H9 (cell line): ENCODE results near the gene ILK. TPM values are rescaled to one million over a fixed set of nuclear protein-coding genes. Genes with fewer than 3 reads are reported as not detected.
A peak's percentile ranks its signal among the peaks of the same experiment; 100 is the strongest.

Experiments used
- DNase-seq: peaks from one replicate; pipeline ENCODE4 v3.0.0-alpha.2; 2017
- H2AFZ ChIP-seq: one replicate; pipeline ENCODE4 v1.6.1; 2013; ENCODE audit warnings: mild to moderate bottlenecking, low read length, control low read depth, moderate library complexity
- H2AK5ac ChIP-seq: 2 replicates; pipeline ENCODE4 v1.6.1; 2013; ENCODE audit warnings: low read length, control low read depth, mixed read lengths; ENCODE audit not compliant: insufficient read length
- H2BK120ac ChIP-seq: one replicate; pipeline ENCODE4 v1.6.1; 2013; ENCODE audit warnings: low read depth, mild to moderate bottlenecking, low read length, control low read depth, inconsistent platforms; ENCODE audit not compliant: poor library complexity, severe bottlenecking
- H2BK12ac ChIP-seq: 2 replicates; pipeline ENCODE4 v1.6.1; 2013; ENCODE audit warnings: low read length, control low read depth, mixed read lengths, low read depth; ENCODE audit not compliant: insufficient read length
- H2BK15ac ChIP-seq: 2 replicates; pipeline ENCODE4 v1.6.1; 2013; ENCODE audit warnings: low read depth, low read length, control low read depth
- H2BK20ac ChIP-seq: one replicate; pipeline ENCODE4 v1.6.1; 2013; ENCODE audit warnings: low read depth, mild to moderate bottlenecking, low read length, control low read depth, inconsistent platforms; ENCODE audit not compliant: poor library complexity, severe bottlenecking
- H2BK5ac ChIP-seq: 2 replicates; pipeline ENCODE4 v1.6.1; 2013; ENCODE audit warnings: low read length, control low read depth, mixed read lengths; ENCODE audit not compliant: insufficient read length
- H3K14ac ChIP-seq: 2 replicates; pipeline ENCODE4 v1.6.1; 2013; ENCODE audit warnings: low read length, control low read depth; ENCODE audit not compliant: insufficient read depth
- H3K18ac ChIP-seq: 2 replicates; pipeline ENCODE4 v1.6.1; 2013; ENCODE audit warnings: low read depth, mild to moderate bottlenecking, mixed read lengths, low read length, control low read depth; ENCODE audit not compliant: insufficient read length
- H3K23ac ChIP-seq: 2 replicates; pipeline ENCODE4 v1.6.1; 2013; ENCODE audit warnings: low read length, control low read depth, mixed read lengths, low read depth; ENCODE audit not compliant: insufficient read length
- H3K23me2 ChIP-seq: 2 replicates; pipeline ENCODE4 v1.6.1; 2013; ENCODE audit warnings: low read depth, mild to moderate bottlenecking, mixed read lengths, low read length, control low read depth; ENCODE audit not compliant: insufficient read length, poor library complexity, severe bottlenecking
- H3K27ac ChIP-seq: 2 replicates; pipeline ENCODE4 v1.5.1; 2013; ENCODE audit warnings: low read length, control low read depth, mixed read lengths, low read depth; ENCODE audit not compliant: insufficient read length
- H3K27me3 ChIP-seq: 2 replicates; pipeline ENCODE4 v1.6.1; 2013; ENCODE audit warnings: low read length, control low read depth, inconsistent platforms; ENCODE audit not compliant: insufficient read depth
- H3K4ac ChIP-seq: 2 replicates; pipeline ENCODE4 v1.6.1; 2013; ENCODE audit warnings: low read depth, mild to moderate bottlenecking, control low read depth, inconsistent platforms, low read length, moderate library complexity
- H3K4me1 ChIP-seq: 2 replicates; pipeline ENCODE4 v1.6.1; 2013; ENCODE audit warnings: low read length, control low read depth, inconsistent platforms; ENCODE audit not compliant: insufficient read depth
- H3K4me2 ChIP-seq: 2 replicates; pipeline ENCODE4 v1.6.1; 2013; ENCODE audit warnings: low read length, control low read depth, mixed read lengths; ENCODE audit not compliant: insufficient read length, insufficient read depth
- H3K56ac ChIP-seq: 2 replicates; pipeline ENCODE4 v1.6.1; 2013; ENCODE audit warnings: low read depth, mild to moderate bottlenecking, mixed read lengths, low read length, control low read depth; ENCODE audit not compliant: insufficient read length
- H3K79me1 ChIP-seq: 2 replicates; pipeline ENCODE4 v1.6.1; 2013; ENCODE audit warnings: low read depth, mild to moderate bottlenecking, moderate library complexity, low read length, control low read depth, inconsistent platforms; ENCODE audit not compliant: insufficient read depth, poor library complexity, severe bottlenecking
- H3K79me2 ChIP-seq: 2 replicates; pipeline ENCODE4 v1.6.1; 2013; ENCODE audit warnings: low read length, control low read depth, inconsistent platforms; ENCODE audit not compliant: insufficient read depth
- H3K9ac ChIP-seq: 2 replicates; pipeline ENCODE4 v1.6.1; 2013; ENCODE audit warnings: low read length, control low read depth, mixed read lengths; ENCODE audit not compliant: insufficient read length; ENCODE audit errors: extremely low read depth
- H3K9me3 ChIP-seq: one replicate; pipeline ENCODE4 v1.6.1; 2013; ENCODE audit warnings: low read depth, low read length, inconsistent platforms; ENCODE audit not compliant: control insufficient read depth
- H3T11ph ChIP-seq: one replicate; pipeline ENCODE4 v1.6.1; 2013; ENCODE audit warnings: mild to moderate bottlenecking, low read length, control low read depth, inconsistent platforms
- H4K20me1 ChIP-seq: one replicate; pipeline ENCODE4 v1.6.1; 2013; ENCODE audit not compliant: control insufficient read depth, insufficient read length, insufficient read depth
- H4K5ac ChIP-seq: 2 replicates; pipeline ENCODE4 v1.6.1; 2013; ENCODE audit warnings: low read depth, mild to moderate bottlenecking, mixed read lengths, low read length, control low read depth; ENCODE audit not compliant: insufficient read length
- H4K8ac ChIP-seq: replicated peaks from 2 replicates; pipeline ENCODE4 v1.6.1; 2013; ENCODE audit warnings: low read length, control low read depth, mixed read lengths, low read depth; ENCODE audit not compliant: insufficient read length
- H4K91ac ChIP-seq: 2 replicates; pipeline ENCODE4 v1.6.1; 2013; ENCODE audit warnings: low read depth, mild to moderate bottlenecking, moderate library complexity, mixed read lengths, low read length, control low read depth; ENCODE audit not compliant: insufficient read length
- H3K27ac Mint-ChIP-seq, 3 experiments: 2 replicates in 2 of 3; 3 replicates in 1 of 3; pipeline ENCODE4 v1.8.0; 2020 to 2021; ENCODE audit warnings: mixed read lengths in 3 of 3, mild to moderate bottlenecking in 1 of 3, moderate library complexity in 1 of 3
- H3K27me3 Mint-ChIP-seq: 2 replicates; pipeline ENCODE4 v1.8.0; 2021; ENCODE audit warnings: low read depth, mild to moderate bottlenecking, moderate library complexity, mixed read lengths
- H3K36me3 Mint-ChIP-seq, 3 experiments: 2 replicates in 2 of 3; 3 replicates in 1 of 3; pipeline ENCODE4 v1.8.0; 2020 to 2021; ENCODE audit warnings: low read depth in 3 of 3, mixed read lengths in 3 of 3; ENCODE audit not compliant: insufficient read depth in 1 of 3
- H3K4me1 Mint-ChIP-seq, 2 experiments: 2 replicates each; pipeline ENCODE4 v1.8.0; 2020; ENCODE audit warnings: mixed read lengths in 2 of 2
- H3K4me3 Mint-ChIP-seq, 2 experiments: 2 replicates in 1 of 2; 3 replicates in 1 of 2; pipeline ENCODE4 v1.8.0; 2020 to 2021; ENCODE audit warnings: mild to moderate bottlenecking in 2 of 2, mixed read lengths in 2 of 2, moderate library complexity in 1 of 2
- H3K9me3 Mint-ChIP-seq, 2 experiments: 2 replicates in 1 of 2; 3 replicates in 1 of 2; pipeline ENCODE4 v1.8.0; 2020; ENCODE audit warnings: mild to moderate bottlenecking in 2 of 2, mixed read lengths in 2 of 2, moderate library complexity in 1 of 2
- WGBS: extraction: QIAGEN DNeasy Blood & Tissue Kit; methylation state at CpG from one replicate; pipeline ENCODE4 v1.1.7; 2013; ENCODE audit warnings: missing lambda C conversion rate, low lambda C conversion rate, mixed read lengths; ENCODE audit not compliant: insufficient read length; ENCODE audit errors: extremely low coverage; 5-methylcytosine and 5-hydroxymethylcytosine counted together
- total RNA-seq: library from RNA; stranded (reverse); gene quantifications from 2 replicates; pipeline ENCODE4 v1.2.1, GENCODE V29; 2021
- TF ChIP-seq, protein P1 (sequence below): fragments of 200-600 bp; sonication (generic); conservative IDR thresholded peaks from 3 replicates; pipeline ENCODE4 v1.8.0; 2021; ENCODE audit warnings: antibody characterized with exemption, mild to moderate bottlenecking

ILK gene
- total RNA-seq, 1 experiment from 2014 or later, result 100 TPM

DNA sequence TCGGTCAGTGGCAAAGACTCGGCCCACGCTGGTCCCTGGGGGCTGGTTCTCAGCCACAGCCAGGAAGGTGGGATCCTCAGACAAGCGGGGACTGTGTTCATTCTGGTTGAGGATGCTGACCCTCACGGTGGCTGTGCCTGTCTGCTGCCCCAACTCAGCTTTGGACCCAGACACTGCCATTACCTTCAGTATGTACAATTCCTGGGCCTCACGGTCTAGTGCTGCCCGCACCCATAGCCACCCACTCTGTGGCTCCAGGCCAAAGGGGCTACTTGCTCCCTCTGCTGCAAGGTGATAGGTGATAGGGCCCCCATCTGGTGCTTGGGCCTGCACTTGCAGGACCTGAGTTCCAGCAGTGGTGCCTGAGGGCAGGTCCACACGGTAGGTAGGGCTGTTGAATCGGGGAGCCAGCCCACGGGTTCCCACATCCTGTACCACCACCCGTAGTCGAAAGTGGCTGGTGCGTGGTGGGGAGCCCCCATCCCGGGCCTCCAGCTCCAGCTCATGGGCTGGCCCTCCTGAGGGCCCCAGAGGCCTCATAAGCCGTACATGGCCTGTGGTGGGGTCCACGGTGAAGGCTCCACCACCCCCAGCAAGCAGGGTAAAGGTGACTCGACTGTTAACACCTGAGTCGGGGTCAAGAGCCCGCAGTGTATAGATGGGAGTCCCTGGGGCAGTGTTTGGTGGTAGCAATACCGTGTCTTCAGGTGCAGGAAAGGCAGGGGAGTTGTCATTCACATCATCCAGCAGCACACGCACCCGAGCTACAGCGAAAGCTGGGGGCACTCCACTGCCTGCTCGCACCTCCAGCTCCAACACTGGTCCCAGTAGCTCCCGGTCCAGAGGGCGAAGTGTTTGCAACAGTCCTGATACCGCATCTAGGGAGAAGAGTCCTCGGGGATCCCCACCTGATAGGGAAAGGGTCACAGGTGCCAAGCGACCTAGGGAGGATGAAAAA, 28.8 kb downstream of the ILK start:
- Mint-ChIP-seq H3K9me3 (no peaks in the 10 kb centered on the region), H3K27ac (no peak overlapping the region; a peak in 1 of 7 replicates), H3K4me1 (peaks cover 3% of the 10 kb centered on the region in 2 experiments; a peak in 2 of 4 replicates), H3K27me3 (peaks cover 49% of the 10 kb centered on the region), H3K4me3 (no peak overlapping the region), H3K36me3 (peaks cover 2 to 18% (median 8%) of the 10 kb centered on the region in 3 experiments; a peak in 6 of 7 replicates)
- Histone ChIP-seq H2BK20ac (no peak overlapping the region), H4K91ac (no peak overlapping the region), H3T11ph (no peak overlapping the region), H3K56ac (no peak overlapping the region), H4K8ac (no peak overlapping the region), H3K23ac (no peak overlapping the region), H2BK120ac (no peak overlapping the region), H2BK12ac (no peak overlapping the region), H3K14ac (no peak overlapping the region), H3K79me1 (no peaks in the 10 kb centered on the region), H4K20me1 (no peaks in the 10 kb centered on the region), H3K27ac (no peak overlapping the region), H3K9me3 (no peaks in the 10 kb centered on the region), H2BK5ac (no peak overlapping the region), H3K23me2 (peaks cover 9% of the 10 kb centered on the region), H2AFZ (no peak overlapping the region), H2BK15ac (no peak overlapping the region), H3K79me2 (no peaks in the 10 kb centered on the region), H2AK5ac (no peak overlapping the region), H3K18ac (no peak overlapping the region), H3K9ac (no peak overlapping the region), H3K4me1 (no peaks in the 10 kb centered on the region), H3K27me3 (peaks cover 18% of the 10 kb centered on the region; the same call in 1 of the 2 replicates), H4K5ac (no peak overlapping the region), H3K4me2 (no peak overlapping the region), H3K4ac (no peak overlapping the region)
- no CpG with 5 or more reads among the region's 29 CpGs for WGBS
- DNase-seq, result peak; percentile 22
- TF ChIP-seq, protein P1, sequence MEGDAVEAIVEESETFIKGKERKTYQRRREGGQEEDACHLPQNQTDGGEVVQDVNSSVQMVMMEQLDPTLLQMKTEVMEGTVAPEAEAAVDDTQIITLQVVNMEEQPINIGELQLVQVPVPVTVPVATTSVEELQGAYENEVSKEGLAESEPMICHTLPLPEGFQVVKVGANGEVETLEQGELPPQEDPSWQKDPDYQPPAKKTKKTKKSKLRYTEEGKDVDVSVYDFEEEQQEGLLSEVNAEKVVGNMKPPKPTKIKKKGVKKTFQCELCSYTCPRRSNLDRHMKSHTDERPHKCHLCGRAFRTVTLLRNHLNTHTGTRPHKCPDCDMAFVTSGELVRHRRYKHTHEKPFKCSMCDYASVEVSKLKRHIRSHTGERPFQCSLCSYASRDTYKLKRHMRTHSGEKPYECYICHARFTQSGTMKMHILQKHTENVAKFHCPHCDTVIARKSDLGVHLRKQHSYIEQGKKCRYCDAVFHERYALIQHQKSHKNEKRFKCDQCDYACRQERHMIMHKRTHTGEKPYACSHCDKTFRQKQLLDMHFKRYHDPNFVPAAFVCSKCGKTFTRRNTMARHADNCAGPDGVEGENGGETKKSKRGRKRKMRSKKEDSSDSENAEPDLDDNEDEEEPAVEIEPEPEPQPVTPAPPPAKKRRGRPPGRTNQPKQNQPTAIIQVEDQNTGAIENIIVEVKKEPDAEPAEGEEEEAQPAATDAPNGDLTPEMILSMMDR, result no peak
